NCI-H226 (cell line): ENCODE data around the gene PRUNE2.

Experiments
- DNase-seq: peaks from one replicate; pipeline ENCODE4 v3.0.0-alpha.2; 2015

Gene PRUNE2

GRCh38 chr9:76856016-76856415 is 49.9 kb downstream of the PRUNE2 start:
- DNase-seq, result no peak

DNA sequence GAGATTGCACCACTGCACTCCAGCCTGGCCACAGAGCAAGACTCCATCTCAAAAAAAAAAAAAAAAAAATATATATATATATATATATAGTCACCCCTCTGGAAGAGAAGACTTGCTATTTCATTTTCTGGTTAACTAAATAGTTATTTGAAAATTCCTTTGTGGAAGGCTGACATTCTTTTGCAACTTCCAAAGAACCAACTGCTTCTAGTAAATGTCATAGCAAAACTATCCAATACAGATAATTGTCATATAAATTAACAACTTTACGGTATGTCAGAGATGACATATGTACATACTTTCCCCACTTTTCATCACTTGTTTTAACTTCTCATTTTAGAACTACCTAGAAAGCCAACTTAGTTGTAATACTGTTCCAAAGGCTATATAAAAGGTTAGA is 50.9 kb downstream of the PRUNE2 start:
- no peak for DNase-seq

DNA sequence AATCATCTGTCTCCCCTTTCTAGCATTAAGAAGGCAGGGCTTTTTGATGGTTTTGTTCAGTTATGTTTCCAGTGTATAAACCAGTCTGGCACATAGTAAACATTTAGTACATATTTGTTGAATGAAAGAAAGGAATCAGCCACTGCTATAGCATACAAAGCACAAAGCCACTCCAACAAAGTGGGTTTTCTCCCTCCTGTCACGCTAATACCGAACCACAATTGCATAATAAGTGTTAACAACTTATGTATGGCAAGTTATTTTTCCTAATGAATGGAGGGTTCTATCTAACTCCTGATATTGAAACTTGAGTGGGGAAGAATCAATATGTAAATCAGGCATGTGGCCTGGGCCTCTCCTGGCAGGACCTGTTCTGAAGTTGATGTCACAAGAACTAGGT is 53.9 kb downstream of the PRUNE2 start:
- DNase-seq, result no peak

DNA sequence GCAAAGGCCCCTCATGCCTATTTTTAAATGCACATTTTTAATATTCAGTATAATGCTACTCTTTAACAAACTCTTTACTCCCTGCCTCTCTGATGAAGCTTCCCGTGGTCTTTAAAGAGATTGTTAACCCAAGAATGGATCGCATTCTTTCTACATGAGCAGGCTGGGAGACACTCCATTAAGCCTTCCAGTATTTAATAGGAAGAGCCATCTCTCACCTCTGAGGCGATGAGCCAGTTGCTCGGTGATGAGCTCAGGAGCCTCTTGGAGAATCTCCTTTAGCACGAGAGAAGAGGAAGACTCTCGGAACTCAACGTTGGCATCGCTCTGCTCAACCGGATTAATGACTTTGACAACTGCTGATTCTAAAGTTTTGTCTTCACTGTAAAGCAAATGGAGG is 59.6 kb downstream of the PRUNE2 start:
- peak; percentile 14 for DNase-seq

- no peak for DNase-seq
These were observed 60.7 kb downstream of the PRUNE2 start for GRCh38 chr9:76845254-76845653.

DNA sequence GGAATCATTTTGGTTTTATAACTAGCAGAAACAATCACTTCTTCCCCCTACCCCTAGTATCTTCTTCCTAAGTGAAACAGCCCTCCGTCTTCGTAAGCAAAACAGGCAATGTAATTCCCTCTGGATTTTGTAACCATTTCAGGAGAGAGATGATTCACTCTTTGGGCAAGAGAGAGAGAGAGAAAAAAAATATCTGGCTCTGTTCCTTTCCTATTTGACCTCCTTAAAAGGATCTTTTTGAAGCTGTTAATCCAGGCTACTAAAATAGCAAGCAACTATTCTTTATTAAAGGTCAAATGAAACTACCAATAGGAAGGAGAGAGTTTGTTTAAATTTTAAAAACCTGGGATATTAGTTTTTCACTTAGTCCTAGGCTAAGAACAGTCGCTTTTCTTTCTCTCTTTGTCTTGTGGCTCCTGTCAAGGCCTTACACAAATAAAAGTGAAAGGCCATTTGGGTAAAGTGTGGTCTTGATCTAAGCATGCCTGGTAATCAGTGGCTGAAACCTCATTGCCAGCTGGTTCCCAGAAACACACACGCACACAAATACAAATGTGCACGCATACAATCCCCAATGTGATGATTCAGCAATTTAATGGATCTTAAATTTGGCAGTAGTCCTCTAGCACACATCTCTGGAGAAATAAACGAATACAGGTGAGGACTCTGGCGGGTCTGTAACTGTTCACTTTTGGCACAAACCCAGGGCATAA is 70.2 kb downstream of the PRUNE2 start:
- DNase-seq, result peak; percentile 49

DNA sequence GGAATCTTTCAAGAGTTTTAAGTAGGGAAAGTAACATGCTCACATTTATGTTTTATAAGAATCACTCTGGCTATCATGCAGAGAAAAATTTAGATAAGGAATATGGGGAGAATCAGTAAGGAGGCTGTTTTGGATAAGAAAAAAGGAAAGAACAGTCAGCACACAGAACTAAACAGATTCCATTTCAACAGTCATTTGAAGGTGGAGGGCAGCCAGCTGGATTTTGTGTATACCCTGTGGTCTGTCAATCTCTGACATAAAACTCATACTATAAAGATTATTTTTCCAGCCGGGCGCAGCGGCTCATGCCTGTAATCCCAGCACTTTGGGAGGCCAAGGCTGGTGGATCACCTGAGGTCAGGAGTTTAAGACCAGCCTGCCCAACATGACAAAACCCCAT is 77.5 kb downstream of the PRUNE2 start:
- DNase-seq, result no peak

GRCh38 chr9:76827296-76828080 is 78.4 kb downstream of the PRUNE2 start:
- DNase-seq, result no peak

DNA sequence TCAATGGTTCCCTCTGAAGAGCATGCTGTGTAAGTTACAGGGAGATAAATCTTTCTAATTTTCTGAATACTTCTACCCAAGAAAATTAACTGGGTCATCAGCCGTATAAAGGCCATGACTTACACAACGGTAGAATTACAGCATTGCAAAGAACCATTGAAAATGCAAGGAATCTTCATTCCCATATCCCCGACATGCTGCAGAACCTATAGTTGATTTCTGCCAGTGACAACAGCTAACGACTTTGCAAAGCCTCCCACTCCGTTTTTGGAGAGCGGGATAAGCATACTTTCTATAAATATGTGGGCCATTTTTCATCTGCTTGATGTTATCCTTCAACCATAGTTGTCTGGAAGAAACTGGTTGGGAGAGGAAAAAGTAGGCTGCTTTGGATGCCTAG is 85.5 kb downstream of the PRUNE2 start:
- DNase-seq, result no peak

DNA sequence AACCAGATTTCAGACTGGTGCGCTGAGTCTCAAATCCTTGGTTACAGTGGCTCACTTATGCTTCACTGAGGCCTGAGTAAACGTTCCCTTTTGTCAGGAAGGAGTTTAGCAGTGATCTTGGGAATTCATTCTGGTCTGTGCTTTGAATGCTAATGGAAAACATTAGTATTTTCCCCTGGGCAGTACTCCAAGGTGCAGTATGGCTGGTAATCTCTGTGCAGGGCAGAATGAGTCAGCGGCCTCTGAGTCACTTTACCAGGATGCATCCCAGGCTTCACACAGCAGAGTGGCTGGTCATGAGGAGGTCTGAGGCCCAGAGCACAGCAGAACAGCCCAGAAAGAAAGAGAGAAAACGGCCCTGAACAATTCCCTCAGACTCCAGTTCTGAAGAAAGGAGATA is 87.6 kb downstream of the PRUNE2 start:
- peak; percentile 95 for DNase-seq

GRCh38 chr9:76817489-76817888 is 88.4 kb downstream of the PRUNE2 start:
- peak; percentile 52 for DNase-seq

DNA sequence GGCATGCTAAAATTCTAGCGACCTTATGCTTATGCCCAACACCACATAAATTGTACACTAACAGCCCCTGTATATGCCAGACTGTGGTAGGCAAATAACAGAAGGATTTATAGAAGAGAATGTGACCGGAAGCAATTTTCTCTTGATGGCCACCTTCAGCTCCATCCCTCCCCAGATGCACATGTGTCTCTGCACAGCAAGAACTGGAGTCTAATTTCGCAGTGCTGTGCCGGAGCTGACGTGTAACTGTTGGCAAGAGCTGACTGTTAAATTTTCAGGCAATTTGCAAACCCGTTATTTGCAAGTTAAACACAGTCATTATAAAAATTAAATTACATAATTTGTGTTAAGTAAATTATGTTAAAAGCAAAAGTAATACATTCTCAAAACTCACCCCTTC is 93.3 kb downstream of the PRUNE2 start:
- no peak for DNase-seq

GRCh38 chr9:76810377-76810957 is 95.4 kb downstream of the PRUNE2 start:
- DNase-seq, result peak; percentile 23

- no peak for DNase-seq
These were observed 97.3 kb downstream of the PRUNE2 start for GRCh38 chr9:76808636-76809035.

- DNase-seq, result no peak
These were observed 102.2 kb downstream of the PRUNE2 start for GRCh38 chr9:76803762-76804161.

DNA sequence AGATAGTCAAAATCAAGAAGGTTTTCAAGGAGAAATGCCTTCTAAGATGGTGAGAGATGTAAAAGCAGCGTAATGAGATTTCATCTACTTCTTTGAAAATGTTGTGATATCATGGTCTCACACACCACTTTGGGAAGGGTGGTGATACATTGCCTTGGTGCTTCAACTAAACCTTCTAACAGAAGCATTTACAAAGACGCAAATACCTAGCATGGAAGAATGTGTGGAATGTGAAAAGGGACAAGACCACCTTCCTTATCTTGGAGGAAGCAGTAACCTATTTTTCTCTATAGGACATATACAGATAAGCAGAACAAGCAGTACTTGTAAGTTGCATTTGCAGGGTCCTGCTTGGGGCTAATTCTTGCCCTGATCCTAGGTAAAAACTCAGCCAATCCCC is 102.8 kb downstream of the PRUNE2 start:
- no peak for DNase-seq

- no peak for DNase-seq
These were observed 105.0 kb downstream of the PRUNE2 start for GRCh38 chr9:76800901-76801300.

- no peak for DNase-seq
These were observed 106.4 kb downstream of the PRUNE2 start for GRCh38 chr9:76799473-76799872.

DNA sequence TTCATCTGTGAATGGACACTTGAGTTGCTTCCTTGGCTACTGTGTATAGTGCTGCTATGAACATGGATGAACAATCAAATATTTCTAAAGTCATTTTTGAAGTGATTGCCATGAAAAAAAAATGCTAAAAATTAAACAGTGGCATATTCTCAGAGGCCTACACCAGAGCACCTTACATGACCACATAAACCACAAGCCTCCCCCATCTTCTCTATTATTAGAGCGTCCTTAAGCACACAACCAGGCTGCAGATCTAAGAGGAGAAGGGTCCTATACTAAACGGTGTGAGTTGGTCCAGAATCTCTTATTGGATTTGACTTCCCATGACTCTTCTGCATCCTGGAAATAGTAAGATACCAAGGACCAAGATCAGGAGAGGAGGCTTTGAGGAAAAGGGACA is 107.4 kb downstream of the PRUNE2 start:
- no peak for DNase-seq

DNA sequence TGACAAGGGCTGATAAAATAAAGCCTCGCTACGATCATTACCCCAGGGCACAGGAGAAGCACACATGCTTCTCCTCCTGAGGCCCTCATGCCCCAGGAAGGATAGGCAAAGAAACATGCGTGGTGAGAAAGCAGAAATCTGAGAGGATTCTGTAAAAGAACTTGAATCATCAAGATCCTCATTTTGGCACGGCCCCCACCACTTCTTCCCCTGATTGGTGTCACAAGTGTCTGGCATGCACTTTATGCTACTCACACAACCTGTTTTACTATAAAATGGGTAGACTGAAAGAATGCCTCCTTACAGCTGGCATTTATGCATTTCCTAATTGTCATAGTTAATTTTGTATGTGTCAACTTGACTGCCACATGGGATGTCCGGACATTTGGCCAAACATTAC is 109.6 kb downstream of the PRUNE2 start:
- DNase-seq, result no peak

- DNase-seq, result no peak
These were observed 112.0 kb downstream of the PRUNE2 start for GRCh38 chr9:76793784-76794431.

- no peak for DNase-seq
These were observed 116.1 kb downstream of the PRUNE2 start for GRCh38 chr9:76789840-76790239.

GRCh38 chr9:76787677-76788076 is 118.2 kb downstream of the PRUNE2 start:
- no peak for DNase-seq

GRCh38 chr9:76785501-76785900 is 120.4 kb downstream of the PRUNE2 start:
- DNase-seq, result no peak
